SK-N-SH (cell line): ENCODE measurements around the gene PTGER1.

ENCODE experiments used
- GABPA ChIP-seq: IDR thresholded peaks from 2 replicates; pipeline ENCODE4 v1.4.0; 2012; ENCODE audit warnings: low read depth, mild to moderate bottlenecking
- TF ChIP-seq, protein P1 (sequence below): fragments of 200-600 bp; sonication (generic); IDR thresholded peaks from 2 replicates; pipeline ENCODE4 v1.6.1; 2017; ENCODE audit warnings: antibody characterized with exemption, mild to moderate bottlenecking, moderate library complexity

DNA sequence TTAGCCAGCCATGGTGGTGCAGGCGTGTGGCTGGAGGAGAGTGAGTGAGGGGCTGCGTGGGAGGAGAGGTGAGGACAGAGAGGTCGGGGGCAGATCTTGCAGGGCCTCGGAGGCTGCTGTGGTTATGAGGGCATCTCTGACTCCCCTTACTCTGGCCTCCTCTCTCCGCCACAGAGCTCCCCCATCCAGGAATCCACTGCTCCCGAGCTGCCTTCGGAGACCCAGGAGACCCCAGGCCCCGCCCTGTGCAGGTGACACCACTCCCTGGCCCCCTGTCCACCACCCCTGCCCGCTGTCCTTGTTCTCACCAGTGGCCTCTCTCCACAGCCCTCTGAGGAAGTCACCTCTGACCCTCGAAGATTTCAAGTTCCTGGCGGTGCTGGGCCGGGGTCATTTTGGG is 7.8 kb downstream of the PTGER1 start:
- TF ChIP-seq, protein P1, sequence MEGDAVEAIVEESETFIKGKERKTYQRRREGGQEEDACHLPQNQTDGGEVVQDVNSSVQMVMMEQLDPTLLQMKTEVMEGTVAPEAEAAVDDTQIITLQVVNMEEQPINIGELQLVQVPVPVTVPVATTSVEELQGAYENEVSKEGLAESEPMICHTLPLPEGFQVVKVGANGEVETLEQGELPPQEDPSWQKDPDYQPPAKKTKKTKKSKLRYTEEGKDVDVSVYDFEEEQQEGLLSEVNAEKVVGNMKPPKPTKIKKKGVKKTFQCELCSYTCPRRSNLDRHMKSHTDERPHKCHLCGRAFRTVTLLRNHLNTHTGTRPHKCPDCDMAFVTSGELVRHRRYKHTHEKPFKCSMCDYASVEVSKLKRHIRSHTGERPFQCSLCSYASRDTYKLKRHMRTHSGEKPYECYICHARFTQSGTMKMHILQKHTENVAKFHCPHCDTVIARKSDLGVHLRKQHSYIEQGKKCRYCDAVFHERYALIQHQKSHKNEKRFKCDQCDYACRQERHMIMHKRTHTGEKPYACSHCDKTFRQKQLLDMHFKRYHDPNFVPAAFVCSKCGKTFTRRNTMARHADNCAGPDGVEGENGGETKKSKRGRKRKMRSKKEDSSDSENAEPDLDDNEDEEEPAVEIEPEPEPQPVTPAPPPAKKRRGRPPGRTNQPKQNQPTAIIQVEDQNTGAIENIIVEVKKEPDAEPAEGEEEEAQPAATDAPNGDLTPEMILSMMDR: no peak
- TF ChIP-seq GABPA: no peak
